H1 (cell line): Measurements from ENCODE around the gene SOHLH2. TPM values are rescaled to one million over a fixed set of nuclear protein-coding genes. Genes with fewer than 3 reads are reported as not detected.

Source experiments
- CTCF ChIA-PET: fragments of 300-600 bp; sonication (Branson Sonifier 250); formaldehyde crosslinking; loops from one replicate; lab custom pipeline; 2021; ENCODE audit not compliant: partially characterized antibody; lab: Charles Lee
- POLR2A ChIA-PET: fragments of 300-600 bp; sonication (Branson Sonifier 250); formaldehyde crosslinking; loops from one replicate; lab custom pipeline; 2021; ENCODE audit warnings: inconsistent platforms; ENCODE audit not compliant: partially characterized antibody; lab: Charles Lee
- DNase-seq, 2 experiments: peaks; one replicate each; pipeline versions ENCODE4 v3.0.0 to v3.0.0-alpha.2; 2010 to 2022; ENCODE audit warnings: low spot score in 2 of 2, low read depth in 1 of 2, mixed read lengths in 1 of 2
- FAIRE-seq: peaks from 2 replicates; lab custom pipeline; 2011; peaks lifted over from hg19 to GRCh38; lab: Jason Lieb, UNC
- H2AFZ ChIP-seq: 2 replicates; pipeline ENCODE4 v1.8.1; 2012; ENCODE audit warnings: low read length, inconsistent platforms
- H2AK5ac ChIP-seq: 2 replicates; pipeline ENCODE4 v1.6.1; 2013; ENCODE audit warnings: low read depth, low read length
- H2BK120ac ChIP-seq: replicated peaks from 2 replicates; pipeline ENCODE3; 2013; ENCODE audit warnings: low read depth, low read length, inconsistent platforms
- H2BK12ac ChIP-seq: 2 replicates; pipeline ENCODE4 v1.6.1; 2013; ENCODE audit warnings: low read depth, low read length
- H2BK15ac ChIP-seq: 2 replicates; pipeline ENCODE4 v1.6.1; 2013; ENCODE audit warnings: low read length
- H2BK20ac ChIP-seq: 2 replicates; pipeline ENCODE4 v1.6.1; 2013; ENCODE audit warnings: low read length
- H2BK5ac ChIP-seq: 2 replicates; pipeline ENCODE4 v1.6.1; 2013; ENCODE audit warnings: low read depth, low read length
- H3K14ac ChIP-seq: 2 replicates; pipeline ENCODE4 v1.6.1; 2013; ENCODE audit warnings: inconsistent platforms; ENCODE audit not compliant: insufficient read length
- H3K18ac ChIP-seq: 2 replicates; pipeline ENCODE4 v1.6.1; 2013; ENCODE audit warnings: low read length; ENCODE audit errors: extremely low read depth
- H3K23ac ChIP-seq: 2 replicates; pipeline ENCODE4 v1.6.1; 2013; ENCODE audit warnings: inconsistent platforms; ENCODE audit not compliant: insufficient read length
- H3K23me2 ChIP-seq: 2 replicates; pipeline ENCODE4 v1.6.1; 2013; ENCODE audit warnings: low read depth, low read length
- H3K27ac ChIP-seq: 2 replicates; pipeline ENCODE4 v1.6.1; 2011; ENCODE audit warnings: low read depth, low read length, inconsistent platforms
- H3K27me3 ChIP-seq, 4 experiments: replicated peaks in 1 of 4; 1 replicate in 1 of 4; 2 replicates in 3 of 4; pipeline versions ENCODE4 v1.6.1 to v1.8.1; 2011 to 2013; ENCODE audit warnings: low read length in 3 of 4, mild to moderate bottlenecking in 3 of 4, inconsistent platforms in 2 of 4, mixed read lengths in 2 of 4, moderate library complexity in 1 of 4; ENCODE audit not compliant: control insufficient read depth in 3 of 4, insufficient read depth in 3 of 4; ENCODE audit errors: extremely low read depth in 1 of 4
- H3K36me3 ChIP-seq, 4 experiments: 2 replicates each; pipeline versions ENCODE4 v1.6.1 to v1.8.1; 2011 to 2013; ENCODE audit warnings: mild to moderate bottlenecking in 4 of 4, low read length in 3 of 4, moderate library complexity in 2 of 4, control low read depth in 1 of 4, inconsistent platforms in 1 of 4; ENCODE audit not compliant: insufficient read depth in 4 of 4, control insufficient read depth in 2 of 4
- H3K4ac ChIP-seq: replicated peaks from 2 replicates; pipeline ENCODE3; 2013; ENCODE audit warnings: low read length, low read depth, mixed read lengths, inconsistent platforms; ENCODE audit not compliant: insufficient read length
- H3K4me1 ChIP-seq, 4 experiments: replicated peaks in 1 of 4; 1 replicate in 1 of 4; 2 replicates in 3 of 4; pipeline versions ENCODE4 v1.6.1 to v1.8.1; 2011 to 2013; ENCODE audit warnings: low read length in 3 of 4, inconsistent platforms in 2 of 4, mixed read lengths in 1 of 4; ENCODE audit not compliant: insufficient read depth in 4 of 4, control insufficient read depth in 3 of 4
- H3K4me2 ChIP-seq, 2 experiments: 2 replicates each; pipeline versions ENCODE4 v1.6.1 to v1.8.1; 2011 to 2013; ENCODE audit warnings: low read depth in 2 of 2, low read length in 2 of 2, control low read depth in 1 of 2, inconsistent platforms in 1 of 2, mild to moderate bottlenecking in 1 of 2; ENCODE audit not compliant: insufficient read depth in 1 of 2
- H3K4me3 ChIP-seq, 4 experiments: fragments of 200-600, 300-600 bp in 1 of 4; sonication (generic), shearing (Covaris generic), sonication (Bioruptor Twin) in 1 of 4; 2 replicates each; pipeline versions ENCODE4 v1.5.1 to v1.8.1; 2011 to 2016; ENCODE audit warnings: low read length in 4 of 4, low read depth in 3 of 4, control low read depth in 2 of 4, inconsistent platforms in 2 of 4, mild to moderate bottlenecking in 2 of 4, mixed read lengths in 1 of 4, moderate library complexity in 1 of 4; ENCODE audit not compliant: insufficient read depth in 2 of 4; ENCODE audit errors: extremely low read depth in 1 of 4
- H3K56ac ChIP-seq: replicated peaks from 2 replicates; pipeline ENCODE3; 2013; ENCODE audit warnings: low read depth, mild to moderate bottlenecking, mixed read lengths, low read length, inconsistent platforms; ENCODE audit not compliant: insufficient read length
- H3K79me1 ChIP-seq: 2 replicates; pipeline ENCODE4 v1.6.1; 2013; ENCODE audit warnings: low read depth, low read length, control low read depth
- H3K79me2 ChIP-seq, 2 experiments: 2 replicates each; pipeline versions ENCODE4 v1.6.1 to v1.8.1; 2012 to 2013; ENCODE audit warnings: low read length in 2 of 2, mild to moderate bottlenecking in 2 of 2, inconsistent platforms in 1 of 2; ENCODE audit not compliant: insufficient read depth in 2 of 2, control insufficient read depth in 1 of 2
- H3K9ac ChIP-seq, 4 experiments: replicated peaks in 1 of 4; 1 replicate in 1 of 4; 2 replicates in 3 of 4; pipeline versions ENCODE4 v1.6.1 to v1.8.1; 2011 to 2013; ENCODE audit warnings: low read depth in 3 of 4, low read length in 3 of 4, control low read depth in 2 of 4, mild to moderate bottlenecking in 2 of 4, moderate library complexity in 2 of 4, inconsistent platforms in 1 of 4; ENCODE audit errors: extremely low read depth in 1 of 4
- H3K9me3 ChIP-seq, 2 experiments: 2 replicates each; pipeline versions ENCODE4 v1.6.1 to v1.8.1; 2012 to 2013; ENCODE audit warnings: mild to moderate bottlenecking in 2 of 2, moderate library complexity in 2 of 2, control low read depth in 1 of 2, inconsistent platforms in 1 of 2, low read depth in 1 of 2, low read length in 1 of 2, mixed read lengths in 1 of 2; ENCODE audit not compliant: insufficient read depth in 2 of 2
- H4K20me1 ChIP-seq, 2 experiments: replicated peaks in 1 of 2; 2 replicates each; pipeline versions ENCODE3 to v1.8.1; 2011 to 2013; ENCODE audit warnings: inconsistent platforms in 2 of 2, low read length in 2 of 2, mild to moderate bottlenecking in 1 of 2; ENCODE audit not compliant: insufficient read depth in 2 of 2, control insufficient read depth in 1 of 2
- H4K5ac ChIP-seq: 2 replicates; pipeline ENCODE4 v1.6.1; 2013; ENCODE audit warnings: low read length, low read depth, mixed read lengths, inconsistent platforms; ENCODE audit not compliant: insufficient read length
- H4K8ac ChIP-seq: 2 replicates; pipeline ENCODE4 v1.8.0; 2013; ENCODE audit warnings: mild to moderate bottlenecking, moderate library complexity, low read length, inconsistent platforms; ENCODE audit not compliant: insufficient read depth; ENCODE audit errors: extremely low read depth
- H4K91ac ChIP-seq: replicated peaks from 2 replicates; pipeline ENCODE3; 2013; ENCODE audit warnings: low read length, mixed read lengths, inconsistent platforms; ENCODE audit not compliant: insufficient read length
- HDAC2 ChIP-seq, 2 experiments: fragments of 300-600 bp in 1 of 2; sonication (generic) in 1 of 2; IDR thresholded peaks; 2 replicates each; pipeline ENCODE4 v1.6.1; 2011 to 2012; ENCODE audit warnings: low read depth in 2 of 2, low read length in 2 of 2, mild to moderate bottlenecking in 2 of 2, moderate library complexity in 2 of 2, borderline replicate concordance in 1 of 2, inconsistent platforms in 1 of 2
- SAP30 ChIP-seq: fragments of 300-600 bp; sonication (generic); IDR thresholded peaks from 2 replicates; pipeline ENCODE4 v1.7.1; 2012; ENCODE audit warnings: low read length, moderate library complexity, mild to moderate bottlenecking, inconsistent platforms; ENCODE audit not compliant: insufficient read depth, insufficient replicate concordance
- WGBS, 2 experiments: shearing (Covaris generic) in 1 of 2; methylation state at CpG; one replicate each; pipeline versions ENCODE4 v1.1.6 to v1.1.7; 2013 to 2015; ENCODE audit warnings: low lambda C conversion rate in 2 of 2, mixed read lengths in 2 of 2, inconsistent platforms in 1 of 2, low coverage in 1 of 2, missing lambda C conversion rate in 1 of 2; ENCODE audit not compliant: insufficient replicate concordance in 2 of 2, insufficient coverage in 1 of 2, insufficient read length in 1 of 2; ENCODE audit errors: extremely low coverage in 1 of 2, missing lambda C conversion rate in 1 of 2; 5-methylcytosine and 5-hydroxymethylcytosine counted together
- polyA plus RNA-seq, 7 experiments: library from polyadenylated mRNA; depleted of rRNA in 3 of 7; stranded (reverse) in 5 of 7; unstranded in 2 of 7; fragments of >200 nt in 5 of 7; fragments of 200-250 nt in 2 of 7; gene quantifications; 1 replicate in 5 of 7; 2 replicates in 1 of 7; 4 replicates in 1 of 7; pipeline versions ENCODE4 v1.2.1 to v1.2.3, GENCODE V29; 2011 to 2013; ENCODE audit warnings: missing spikeins in 2 of 7, mixed read lengths in 2 of 7
- total RNA-seq: library from RNA; stranded (reverse); fragmentation: NEBNext Ultra II Directional; extraction: Animal tissue kit (Norgen Biotek cat#: 25700); gene quantifications from 2 replicates; pipeline ENCODE4 v1.2.1, GENCODE V29; 2021

Gene SOHLH2
- total and polyA plus RNA-seq, 2 of the 8 experiments (the other 6 are each of a cell fraction or from before 2014, with no cell fraction given) = 6.8 to 10.3 TPM

DNA sequence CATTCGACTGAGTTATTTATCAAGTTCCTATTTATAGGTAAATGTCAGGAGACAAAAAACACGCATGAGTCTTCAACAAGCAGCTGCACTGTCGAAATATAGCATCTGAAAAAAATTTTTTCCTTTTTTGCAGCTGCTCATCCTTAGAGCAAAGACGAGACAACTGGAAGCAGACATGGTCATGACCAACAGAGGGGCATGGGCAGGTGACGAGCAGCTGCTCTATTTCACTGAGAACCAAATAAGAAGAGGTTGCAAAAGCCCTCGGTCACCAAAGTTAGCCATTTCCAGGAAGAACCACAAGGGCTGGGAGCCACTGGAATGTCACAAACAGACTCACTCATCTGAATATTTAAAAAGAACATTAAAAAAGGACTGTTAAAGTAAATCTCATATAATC lies 22.2 kb downstream of the SOHLH2 start:
- no peak for FAIRE-seq
- POLR2A ChIA-PET = no interaction called here

More for the DNA sequence above, 22.2 kb downstream of the SOHLH2 start:
- Histone ChIP-seq H2BK15ac (no peak overlapping the region), H3K9ac (no peak overlapping the region), H3K27ac (no peak overlapping the region), H3K9me3 (no peaks in the 10 kb centered on the region), H2BK120ac (no peak overlapping the region), H3K14ac (no peak overlapping the region), H2BK20ac (no peak overlapping the region), H3K18ac (no peak overlapping the region), H3K4me1 (no peaks in the 10 kb centered on the region), H4K5ac (no peak overlapping the region), H4K8ac (no peak overlapping the region), H3K79me2 (no peaks in the 10 kb centered on the region), H2BK12ac (no peak overlapping the region), H3K23me2 (no peaks in the 10 kb centered on the region), H3K4me3 (no peak overlapping the region), H3K4me2 (no peak overlapping the region), H2BK5ac (no peak overlapping the region), H2AFZ (no peak overlapping the region), H2AK5ac (no peak overlapping the region), H4K20me1 (no peaks in the 10 kb centered on the region), H3K27me3 (no peaks in the 10 kb centered on the region), H3K23ac (no peak overlapping the region), H3K56ac (no peak overlapping the region), H3K4ac (no peak overlapping the region), H4K91ac (no peak overlapping the region), H3K36me3 (peaks cover 0 to 3% (median 0%) of the 10 kb centered on the region in 4 experiments; a peak in 2 of 8 replicates), H3K79me1 (no peaks in the 10 kb centered on the region)
- DNase-seq = no peak
- CTCF ChIA-PET = interaction anchor here (0.7 kb wide), 1 partner anchor 30 kb away, joined by 3 read pairs; no protein-coding TSS in a partner anchor
- TF ChIP-seq SAP30 (no peak), HDAC2 (IDR thresholded peaks at IDR 0.05; ENCODE audit: borderline replicate concordance in 1 of 2, low read depth in 2 of 2, low read length in 2 of 2) (no peak)
- 85% methylated on average over 6 of the region's 6 CpGs; no CpG with 5 or more reads in 1 of the 2 experiments for WGBS, 2 experiments
